HG02798 (cell line): ENCODE results near the gene PEX6.
A peak's percentile ranks its signal among the peaks of the same experiment; 100 is the strongest.

ENCODE experiments used
- ATAC-seq: cut with Tn5 transposase; IDR thresholded peaks from one replicate; pipeline ENCODE4 v1.9.1; 2021; ENCODE audit warnings: mild to moderate bottlenecking; ENCODE audit not compliant: unreplicated experiment, poor library complexity

PEX6 gene

DNA sequence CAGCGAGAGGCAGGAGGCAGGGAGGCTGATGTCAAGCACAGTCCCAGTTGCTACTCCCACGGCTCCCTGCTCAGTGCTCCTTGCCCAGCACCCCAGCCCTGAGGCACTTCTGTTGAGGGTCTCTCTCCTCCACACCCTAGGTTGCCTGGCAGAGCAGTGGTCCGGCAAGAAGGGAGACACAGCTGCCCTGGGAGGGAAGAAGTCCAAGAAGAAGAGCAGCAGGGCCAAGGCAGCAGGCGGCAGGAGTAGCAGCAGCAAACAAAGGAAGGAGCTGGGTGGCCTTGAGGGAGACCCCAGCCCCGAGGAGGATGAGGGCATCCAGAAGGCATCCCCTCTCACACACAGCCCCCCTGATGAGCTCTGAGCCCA is 40.6 kb downstream of the PEX6 start:
- ATAC-seq = no peak

DNA sequence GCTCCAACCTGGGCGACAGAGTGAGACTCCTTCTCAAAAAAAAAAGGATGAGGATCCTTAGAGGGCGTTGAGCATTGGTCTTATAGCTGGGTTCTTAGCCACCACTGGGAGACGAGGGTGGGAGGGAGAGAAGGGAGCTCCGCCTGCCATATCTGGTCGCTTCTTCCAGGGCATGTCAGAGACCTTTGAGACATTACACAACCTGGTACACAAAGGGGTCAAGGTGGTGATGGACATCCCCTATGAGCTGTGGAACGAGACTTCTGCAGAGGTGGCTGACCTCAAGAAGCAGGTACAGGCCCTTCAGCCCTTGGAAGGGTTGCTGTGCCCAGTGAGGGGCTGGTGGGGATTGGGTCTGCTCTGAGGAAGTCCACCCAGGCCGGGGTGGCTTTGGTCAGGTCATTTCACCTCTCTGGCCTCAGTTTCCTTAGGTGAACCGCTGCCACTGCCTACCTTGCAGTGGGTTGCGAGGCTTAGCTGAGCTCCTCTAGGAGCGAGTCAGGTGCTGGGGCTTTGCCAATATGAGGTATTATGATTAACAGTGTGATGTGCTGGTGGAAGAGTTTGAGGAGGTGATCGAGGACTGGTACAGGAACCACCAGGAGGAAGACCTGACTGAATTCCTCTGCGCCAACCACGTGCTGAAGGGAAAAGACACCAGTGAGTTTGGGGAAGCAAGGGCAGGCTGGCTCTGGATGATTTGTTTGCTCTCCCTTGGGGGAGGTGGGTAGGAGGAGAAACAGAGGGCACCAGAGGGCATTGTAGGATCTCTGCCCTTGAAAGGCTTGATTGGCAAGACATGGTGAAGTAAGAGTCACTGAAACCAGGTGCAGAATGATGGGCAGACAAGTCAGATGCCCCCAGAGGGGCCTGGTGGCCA is 41.2 kb downstream of the PEX6 start:
- ATAC-seq = no peak

DNA sequence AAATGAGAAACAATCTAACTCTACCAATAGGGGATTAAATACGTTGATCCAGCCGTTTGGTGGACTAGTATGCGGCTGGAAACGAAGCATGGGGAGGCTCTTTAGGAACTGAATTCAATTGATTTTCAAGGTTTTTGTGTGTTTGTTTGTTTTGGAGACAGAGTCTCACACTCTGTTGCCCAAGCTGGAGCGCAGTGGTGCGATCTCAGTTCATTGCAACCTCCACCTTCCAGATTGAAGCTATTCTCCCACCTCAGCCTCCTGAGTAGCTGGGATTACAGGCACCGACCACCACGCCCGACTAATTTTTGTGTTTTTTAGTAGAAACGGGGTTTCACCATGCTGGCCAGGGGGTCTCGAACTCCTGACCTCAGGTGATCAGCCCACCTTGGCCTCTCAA is 42.6 kb downstream of the PEX6 start:
- no peak for ATAC-seq

DNA sequence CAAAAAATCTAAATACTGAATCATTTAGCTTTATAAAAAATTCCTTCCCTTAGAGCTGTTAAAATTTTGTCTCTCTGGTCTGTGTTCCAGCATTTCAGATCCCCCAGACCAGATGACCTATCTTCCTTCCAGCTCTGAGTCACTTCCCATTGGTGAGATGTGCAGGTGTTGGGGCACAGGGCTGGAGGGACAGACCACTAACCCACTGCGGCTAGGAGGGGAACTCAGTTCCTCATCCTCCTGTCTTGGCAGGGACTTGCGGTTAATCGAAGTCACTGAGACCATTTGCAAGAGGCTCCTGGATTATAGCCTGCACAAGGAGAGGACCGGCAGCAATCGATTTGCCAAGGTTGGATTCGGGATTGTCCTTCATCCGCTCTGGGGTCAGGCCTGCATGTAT is 43.7 kb downstream of the PEX6 start:
- no peak for ATAC-seq

DNA sequence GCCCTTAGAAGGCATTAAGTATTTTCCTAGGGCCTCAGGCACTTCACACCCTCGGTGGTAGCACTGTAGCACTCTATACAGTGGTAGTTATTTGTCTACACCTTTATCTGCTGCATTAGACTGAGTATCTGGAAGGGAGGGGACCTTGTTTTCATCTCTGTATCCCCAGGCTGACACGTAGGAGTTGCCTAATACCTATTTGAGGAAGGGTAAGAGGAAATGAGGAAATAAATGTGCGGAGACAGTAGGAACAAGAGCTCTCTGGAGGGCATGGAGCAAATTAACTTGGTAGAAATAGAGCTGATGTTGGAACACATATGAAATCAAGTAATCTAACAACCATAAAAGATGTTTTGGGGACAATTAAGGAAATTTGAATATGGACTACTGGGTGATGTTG is 45.8 kb downstream of the PEX6 start:
- no peak for ATAC-seq

DNA sequence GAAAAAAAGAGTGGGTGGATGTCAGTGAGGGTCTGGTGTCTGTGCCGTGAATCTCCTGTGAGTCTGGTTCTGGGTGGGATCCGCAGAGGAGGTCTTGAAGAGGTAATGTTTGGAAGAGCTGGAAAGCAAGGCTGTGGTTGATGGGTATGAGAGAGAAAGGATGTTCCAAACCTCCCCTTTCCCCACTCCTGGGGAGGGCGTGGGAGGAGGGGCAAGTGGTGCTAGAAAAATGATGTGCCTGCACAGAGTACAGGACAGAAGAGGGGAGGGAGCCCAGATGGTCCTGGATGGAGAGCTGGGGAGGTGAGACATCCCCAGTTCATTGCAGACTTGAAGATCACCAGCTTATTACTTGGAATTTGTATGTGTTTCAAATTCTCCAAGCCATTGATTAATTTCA is 46.6 kb downstream of the PEX6 start:
- ATAC-seq = no peak

DNA sequence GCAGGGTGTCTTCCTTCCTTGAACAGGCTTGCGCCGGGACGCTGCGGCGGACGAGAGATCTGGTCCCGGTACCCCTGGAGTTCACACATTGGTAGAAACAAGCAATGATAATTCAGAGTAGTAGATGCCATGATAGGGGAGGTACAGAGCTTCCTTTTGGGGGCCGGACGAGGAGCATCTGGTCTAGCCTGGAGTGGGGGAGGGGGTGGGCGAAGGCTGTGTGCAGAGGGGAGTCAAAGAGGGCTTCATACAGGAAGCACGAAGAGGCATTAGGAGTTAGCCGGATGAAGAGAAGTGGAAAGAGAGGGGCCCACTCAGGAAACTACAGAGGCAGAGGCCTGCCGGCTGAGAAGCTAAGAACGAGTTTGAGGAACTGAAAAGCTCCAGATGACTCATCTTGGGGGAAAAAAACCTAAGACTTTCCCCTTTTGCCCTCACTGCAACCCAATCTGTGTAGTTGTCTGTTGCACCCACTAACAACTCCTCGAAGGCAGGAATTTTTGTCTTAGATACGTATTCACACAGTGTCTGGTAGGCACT is 49.1 kb downstream of the PEX6 start:
- ATAC-seq = peak; percentile 51

DNA sequence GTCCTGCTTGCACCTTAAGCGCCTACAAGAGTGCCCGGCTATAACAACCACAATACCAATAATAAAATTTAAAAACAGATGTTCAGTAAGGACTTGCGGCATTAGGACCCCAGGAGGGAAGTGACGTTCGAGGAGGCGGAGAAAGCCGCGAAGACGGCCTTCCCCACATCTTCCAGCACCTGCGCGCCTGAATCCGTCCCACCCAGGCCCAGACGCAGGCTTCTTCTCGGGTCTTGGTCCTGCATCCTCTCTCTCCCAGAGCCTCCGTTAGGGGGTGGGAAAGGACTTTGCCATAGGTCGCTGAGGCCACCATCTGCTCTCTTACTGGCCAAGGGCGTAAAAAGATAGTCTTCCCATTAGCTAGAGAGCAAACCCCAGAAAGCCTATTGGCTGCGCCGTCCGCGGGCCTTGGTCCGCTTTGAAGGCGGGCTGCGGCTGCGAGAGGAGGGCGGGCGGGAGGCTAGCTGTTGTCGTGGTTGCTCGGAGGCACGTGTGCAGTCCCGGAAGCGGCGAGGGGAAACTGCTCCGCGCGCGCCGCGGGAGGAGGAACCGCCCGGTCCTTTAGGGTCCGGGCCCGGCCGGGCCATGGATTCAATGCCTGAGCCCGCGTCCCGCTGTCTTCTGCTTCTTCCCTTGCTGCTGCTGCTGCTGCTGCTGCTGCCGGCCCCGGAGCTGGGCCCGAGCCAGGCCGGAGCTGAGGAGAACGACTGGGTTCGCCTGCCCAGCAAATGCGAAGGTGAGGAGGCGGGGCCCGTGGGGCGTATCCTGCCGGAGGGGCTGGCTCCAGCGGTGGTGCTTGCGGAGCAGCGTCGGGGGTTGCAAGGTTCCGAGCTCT is 49.8 kb downstream of the PEX6 start, which contains the start of gene CNPY3:
CNPY3 (plus strand) TSS at position 495 of the 835 bp plus-strand sequence; CDS start at position 586, 91 bp downstream.
- ATAC-seq = peak; percentile 86

DNA sequence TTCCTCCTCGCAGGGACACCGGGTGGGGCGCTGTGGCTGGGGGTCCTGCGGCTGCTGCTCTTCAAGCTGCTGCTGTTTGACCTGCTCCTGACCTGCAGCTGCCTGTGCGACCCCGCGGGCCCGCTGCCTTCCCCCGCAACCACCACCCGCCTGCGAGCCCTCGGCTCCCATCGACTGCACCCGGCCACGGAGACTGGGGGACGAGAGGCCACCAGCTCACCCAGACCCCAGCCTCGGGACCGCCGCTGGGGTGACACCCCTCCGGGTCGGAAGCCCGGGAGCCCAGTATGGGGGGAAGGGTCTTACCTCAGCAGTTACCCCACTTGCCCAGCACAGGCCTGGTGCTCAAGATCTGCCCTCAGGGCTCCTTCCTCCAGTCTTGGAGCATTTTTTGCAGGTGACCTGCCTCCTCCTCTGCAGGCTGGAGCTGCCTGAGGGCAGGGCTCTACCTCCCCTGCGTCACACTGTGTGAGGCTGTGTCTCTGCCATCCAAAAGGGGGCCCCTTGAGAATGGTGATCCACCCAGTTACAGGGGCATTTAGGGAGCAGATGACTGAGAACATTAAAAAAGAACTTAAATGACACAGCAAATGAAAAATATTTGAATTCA is 53.6 kb downstream of the PEX6 start:
- ATAC-seq = no peak

DNA sequence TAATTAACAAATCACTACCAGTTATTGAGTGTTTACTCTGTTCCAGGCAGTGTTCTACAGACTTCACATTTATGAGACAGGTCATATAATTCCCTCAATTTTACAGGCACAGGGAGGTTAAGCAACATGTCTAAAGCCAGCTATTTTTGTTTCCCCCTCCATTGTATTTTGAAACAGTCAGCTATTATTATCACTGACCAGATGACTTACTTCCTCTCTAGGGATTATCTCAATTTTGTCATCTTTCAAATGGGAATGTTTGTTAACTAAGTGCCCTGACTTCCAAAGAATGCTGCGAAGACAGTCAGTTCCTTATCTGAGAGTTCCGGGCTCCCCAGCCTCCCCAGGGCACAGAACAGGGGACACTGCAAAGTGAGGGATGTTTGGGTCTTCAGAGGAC is 55.3 kb downstream of the PEX6 start:
- no peak for ATAC-seq

DNA sequence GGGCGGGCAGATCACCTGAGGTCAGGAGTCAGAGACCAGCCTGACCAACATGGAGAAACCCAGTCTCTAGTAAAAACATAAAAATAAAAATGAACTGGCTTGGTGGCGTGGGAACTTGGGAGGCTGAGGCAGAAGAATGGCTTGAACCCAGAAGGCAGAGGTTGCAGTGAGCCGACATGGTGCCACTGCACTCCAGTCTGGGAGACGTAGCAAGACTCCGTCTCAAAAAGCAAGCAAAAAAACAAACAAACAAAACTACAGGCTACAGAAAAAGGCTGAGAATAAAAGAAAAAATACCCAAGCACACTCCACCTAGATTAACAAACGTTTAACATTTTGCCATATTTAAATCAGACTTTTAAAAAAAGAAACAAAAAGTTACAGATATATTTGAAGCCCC is 57.2 kb downstream of the PEX6 start:
- no peak for ATAC-seq

DNA sequence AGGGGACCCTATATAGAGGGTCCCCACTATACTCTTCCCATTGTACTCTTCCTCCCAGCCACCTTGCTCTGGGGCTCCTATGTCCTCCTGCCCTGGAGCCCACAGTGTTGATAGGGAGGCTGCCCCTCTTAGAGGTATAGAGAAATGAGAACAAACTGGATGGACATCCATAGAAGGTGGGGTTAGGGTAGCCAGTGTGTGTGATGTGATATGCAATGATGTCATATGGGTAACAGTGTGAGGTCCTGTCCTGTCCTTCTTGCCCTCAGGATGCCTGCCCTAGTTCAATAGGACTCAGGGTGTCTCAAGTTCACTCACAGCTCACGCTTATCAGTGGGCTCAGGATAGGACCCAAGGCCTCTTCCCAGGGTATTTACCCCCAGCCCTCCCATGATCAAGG is 62.7 kb downstream of the PEX6 start:
- ATAC-seq = no peak

DNA sequence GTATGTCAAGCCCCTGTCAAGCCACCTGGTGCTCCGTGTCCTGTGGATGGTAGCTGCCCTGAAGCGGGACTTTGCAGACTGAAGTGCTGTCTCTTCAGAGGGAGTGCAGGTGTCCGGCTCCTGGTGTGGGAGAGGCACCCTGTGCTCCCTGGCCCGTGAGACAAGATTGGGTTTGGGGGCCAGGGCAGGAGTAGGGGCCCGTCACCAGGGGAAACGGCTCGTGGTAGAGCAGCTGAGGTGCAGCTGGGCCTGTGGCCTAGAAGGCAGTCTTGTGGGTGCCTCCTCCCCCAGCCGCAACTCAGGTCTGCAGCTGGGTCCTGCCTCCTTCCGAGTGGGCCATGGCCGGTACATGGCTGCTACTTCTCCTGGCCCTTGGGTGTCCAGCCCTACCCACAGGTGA is 63.2 kb downstream of the PEX6 start, which contains the start of gene PTCRA:
PTCRA (plus strand) TSS at position 322 of the 400 bp plus-strand sequence; CDS start at position 339, 17 bp downstream.
- ATAC-seq = no peak

DNA sequence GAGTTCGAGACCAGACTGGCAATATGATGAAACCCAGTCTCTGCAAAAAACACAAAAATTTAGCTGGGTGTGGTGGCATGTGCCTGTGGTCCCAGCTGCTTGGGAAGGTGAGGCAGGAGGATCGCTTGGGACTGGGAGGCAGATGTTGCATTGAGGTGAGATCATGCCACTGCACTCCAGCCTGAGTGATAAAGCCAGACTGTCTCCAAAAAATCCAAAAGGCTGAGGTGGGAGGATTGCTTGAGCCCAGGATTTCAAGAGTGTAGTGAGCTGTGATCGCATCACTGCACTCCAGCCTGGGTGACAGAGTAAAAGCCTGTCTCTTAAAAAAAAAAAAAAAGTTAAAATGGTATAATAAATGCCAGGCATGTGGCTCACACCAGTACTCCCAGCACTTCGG is 64.4 kb downstream of the PEX6 start:
- no peak for ATAC-seq
